HEK293 (cell line): ENCODE results near the gene MMP28.
A peak's percentile ranks its signal among the peaks of the same experiment; 100 is the strongest.

Experiments
- ATF2 ChIP-seq: fragments of 450-650 bp; formaldehyde crosslinking; IDR thresholded peaks from 2 replicates; pipeline ENCODE4 v1.5.1; 2016; ENCODE audit warnings: missing biosample characterization, missing genetic modification characterization, low read depth
- CTCF ChIP-seq: fragments of 450-650 bp; formaldehyde crosslinking; IDR thresholded peaks from 2 replicates; pipeline ENCODE4 v1.5.1; 2016; ENCODE audit warnings: missing biosample characterization, missing genetic modification characterization
- EGR2 ChIP-seq: fragments of 450-650 bp; formaldehyde crosslinking; IDR thresholded peaks from 2 replicates; pipeline ENCODE4 v1.5.1; 2016; ENCODE audit warnings: low read depth, missing biosample characterization, missing genetic modification characterization
- GLI4 ChIP-seq: fragments of 450-650 bp; formaldehyde crosslinking; IDR thresholded peaks from 2 replicates; pipeline ENCODE4 v1.5.1; 2016; ENCODE audit warnings: missing biosample characterization, missing genetic modification characterization
- GLIS1 ChIP-seq: fragments of 450-650 bp; formaldehyde crosslinking; IDR thresholded peaks from 2 replicates; pipeline ENCODE4 v1.5.1; 2016; ENCODE audit warnings: missing biosample characterization, missing genetic modification characterization
- GLIS2 ChIP-seq: fragments of 450-650 bp; formaldehyde crosslinking; IDR thresholded peaks from 2 replicates; pipeline ENCODE4 v1.5.1; 2016; ENCODE audit warnings: missing biosample characterization, missing genetic modification characterization
- HOXA7 ChIP-seq: sonication (generic); formaldehyde crosslinking; IDR thresholded peaks from 2 replicates; pipeline ENCODE4 v1.8.1; 2022; ENCODE audit warnings: missing genetic modification reagents, borderline replicate concordance
- HOXC10 ChIP-seq: sonication (generic); formaldehyde crosslinking; IDR thresholded peaks from 2 replicates; pipeline ENCODE4 v1.8.1; 2023; ENCODE audit warnings: mild to moderate bottlenecking, missing genetic modification reagents
- OSR2 ChIP-seq: fragments of 450-650 bp; formaldehyde crosslinking; IDR thresholded peaks from 2 replicates; pipeline ENCODE4 v1.5.1; 2016; ENCODE audit warnings: missing biosample characterization, missing genetic modification characterization
- PATZ1 ChIP-seq: fragments of 450-650 bp; formaldehyde crosslinking; IDR thresholded peaks from 2 replicates; pipeline ENCODE4 v1.5.1; 2016; ENCODE audit warnings: missing biosample characterization, missing genetic modification characterization
- PRDM1 ChIP-seq: fragments of 450-650 bp; formaldehyde crosslinking; IDR thresholded peaks from 2 replicates; pipeline ENCODE4; 2016; ENCODE audit warnings: missing biosample characterization, missing genetic modification characterization
- TRIM28 ChIP-seq: IDR thresholded peaks from 2 replicates; pipeline ENCODE4 v1.6.1; 2011; ENCODE audit warnings: low read length, control low read depth, borderline replicate concordance
- ZBTB17 ChIP-seq: fragments of 450-650 bp; formaldehyde crosslinking; IDR thresholded peaks from 2 replicates; pipeline ENCODE4 v1.5.1; 2016; ENCODE audit warnings: missing biosample characterization, missing genetic modification characterization
- ZIC2 ChIP-seq: fragments of 450-650 bp; formaldehyde crosslinking; IDR thresholded peaks from 2 replicates; pipeline ENCODE4 v1.5.1; 2016; ENCODE audit warnings: missing biosample characterization, missing genetic modification characterization
- ZNF138 ChIP-seq: fragments of 450-650 bp; formaldehyde crosslinking; IDR thresholded peaks from 2 replicates; pipeline ENCODE4 v1.5.1; 2016; ENCODE audit warnings: missing biosample characterization, missing genetic modification characterization, borderline replicate concordance
- ZNF157 ChIP-seq: fragments of 450-650 bp; formaldehyde crosslinking; IDR thresholded peaks from 2 replicates; pipeline ENCODE4 v1.5.1; 2016; ENCODE audit warnings: missing biosample characterization, missing genetic modification characterization
- ZNF175 ChIP-seq: fragments of 450-650 bp; formaldehyde crosslinking; IDR thresholded peaks from 2 replicates; pipeline ENCODE4 v1.5.1; 2016; ENCODE audit warnings: missing biosample characterization, missing genetic modification characterization
- ZNF2 ChIP-seq: fragments of 450-650 bp; formaldehyde crosslinking; IDR thresholded peaks from 2 replicates; pipeline ENCODE4 v1.5.1; 2016; ENCODE audit warnings: missing biosample characterization, missing genetic modification characterization
- ZNF266 ChIP-seq: fragments of 450-650 bp; formaldehyde crosslinking; IDR thresholded peaks from 2 replicates; pipeline ENCODE4 v1.5.1; 2016; ENCODE audit warnings: missing biosample characterization, missing genetic modification characterization, low read depth
- ZNF311 ChIP-seq: fragments of 450-650 bp; formaldehyde crosslinking; IDR thresholded peaks from 2 replicates; pipeline ENCODE4 v1.5.1; 2017; ENCODE audit warnings: missing biosample characterization, missing genetic modification characterization, borderline replicate concordance
- ZNF335 ChIP-seq: fragments of 450-650 bp; formaldehyde crosslinking; conservative IDR thresholded peaks from 2 replicates; pipeline ENCODE4 v1.5.1; 2016; ENCODE audit warnings: missing biosample characterization, missing genetic modification characterization
- ZNF354C ChIP-seq: fragments of 450-650 bp; formaldehyde crosslinking; IDR thresholded peaks from 2 replicates; pipeline ENCODE4 v1.5.1; 2016; ENCODE audit warnings: missing biosample characterization, missing genetic modification characterization, low read depth, borderline replicate concordance
- ZNF366 ChIP-seq: fragments of 450-650 bp; formaldehyde crosslinking; conservative IDR thresholded peaks from 2 replicates; pipeline ENCODE4 v1.5.1; 2016; ENCODE audit warnings: missing biosample characterization, missing genetic modification characterization
- ZNF37A ChIP-seq: fragments of 450-650 bp; IDR thresholded peaks from 2 replicates; pipeline ENCODE4 v1.5.1; 2018; ENCODE audit warnings: missing biosample characterization, missing genetic modification characterization
- ZNF513 ChIP-seq: fragments of 450-650 bp; IDR thresholded peaks from 2 replicates; pipeline ENCODE4 v1.5.1; 2018; ENCODE audit warnings: missing biosample characterization, missing genetic modification characterization
- ZNF560 ChIP-seq: fragments of 450-650 bp; formaldehyde crosslinking; IDR thresholded peaks from 2 replicates; pipeline ENCODE4 v1.5.1; 2017; ENCODE audit warnings: missing biosample characterization, missing genetic modification characterization, borderline replicate concordance
- ZNF571 ChIP-seq: fragments of 450-650 bp; formaldehyde crosslinking; IDR thresholded peaks from 2 replicates; pipeline ENCODE4 v1.5.0; 2017; ENCODE audit warnings: missing biosample characterization, missing genetic modification characterization
- ZNF600 ChIP-seq: fragments of 450-650 bp; formaldehyde crosslinking; IDR thresholded peaks from 2 replicates; pipeline ENCODE4 v1.5.1; 2016; ENCODE audit warnings: missing biosample characterization, missing genetic modification characterization
- ZNF610 ChIP-seq: fragments of 450-650 bp; formaldehyde crosslinking; IDR thresholded peaks from 2 replicates; pipeline ENCODE4 v1.5.1; 2016; ENCODE audit warnings: missing biosample characterization, missing genetic modification characterization, borderline replicate concordance
- ZNF626 ChIP-seq: fragments of 450-650 bp; sonication (Bioruptor Pico); formaldehyde crosslinking; IDR thresholded peaks from 2 replicates; pipeline ENCODE4 v1.5.1; 2018; ENCODE audit warnings: missing biosample characterization, missing genetic modification characterization, inconsistent platforms
- ZNF654 ChIP-seq: fragments of 450-650 bp; formaldehyde crosslinking; IDR thresholded peaks from 2 replicates; pipeline ENCODE4 v1.5.1; 2016; ENCODE audit warnings: low read depth, missing biosample characterization, missing genetic modification characterization
- ZNF747 ChIP-seq: fragments of 450-650 bp; formaldehyde crosslinking; IDR thresholded peaks from 2 replicates; pipeline ENCODE4 v1.5.1; 2016; ENCODE audit warnings: missing biosample characterization, missing genetic modification characterization
- ZNF843 ChIP-seq: fragments of 450-650 bp; formaldehyde crosslinking; IDR thresholded peaks from 2 replicates; pipeline ENCODE4 v1.5.1; 2016; ENCODE audit warnings: missing biosample characterization, missing genetic modification characterization
- ZSCAN16 ChIP-seq: fragments of 450-650 bp; formaldehyde crosslinking; IDR thresholded peaks from 2 replicates; pipeline ENCODE4 v1.5.1; 2016; ENCODE audit warnings: missing biosample characterization, missing genetic modification characterization
- ZSCAN18 ChIP-seq: fragments of 450-650 bp; formaldehyde crosslinking; IDR thresholded peaks from 2 replicates; pipeline ENCODE4 v1.5.1; 2016; ENCODE audit warnings: missing biosample characterization, missing genetic modification characterization

MMP28 gene

GRCh38 chr17:35747540-35748017 is 47.9 kb downstream of the MMP28 start (continued):
- TF ChIP-seq HOXC10 (CRISPR knock-in tag) (0 out of 2 replicates have a peak, but pooled peaks have one; percentile 44), ZNF654 (tag by site-specific recombination) (peak; percentile 98), GLIS1 (peak; percentile 98), ZBTB17 (tag by site-specific recombination) (peak; percentile 90), ZNF266 (tag by site-specific recombination) (no peak), ZSCAN16 (tag by site-specific recombination) (no peak), OSR2 (no peak), ZIC2 (tag by site-specific recombination) (peak; percentile 97), TRIM28 (no peak), PRDM1 (tag by site-specific recombination) (no peak), ZNF610 (tag by site-specific recombination) (no peak), ZNF335 (tag by site-specific recombination) (no peak), ATF2 (tag by site-specific recombination) (no peak), EGR2 (tag by site-specific recombination) (peak; percentile 95), ZNF311 (no peak), ZSCAN18 (no peak), PATZ1 (tag by site-specific recombination) (0 out of 2 replicates have a peak, but pooled peaks have one; percentile 40), GLI4 (tag by site-specific recombination) (no peak), ZNF138 (no peak), CTCF (peak; percentile 97), ZNF571 (tag by site-specific recombination) (no peak), ZNF2 (tag by site-specific recombination) (0 out of 2 replicates have a peak, but pooled peaks have one; percentile 34), ZNF843 (no peak), HOXA7 (CRISPR knock-in tag) (no peak), ZNF175 (tag by site-specific recombination) (no peak), ZNF354C (tag by site-specific recombination) (no peak), GLIS2 (peak; percentile 52), ZNF560 (tag by site-specific recombination) (no peak), ZNF157 (no peak), ZNF600 (tag by site-specific recombination) (peak; percentile 51; the same call in 1 of the 2 replicates), ZNF366 (tag by site-specific recombination) (no peak), ZNF37A (no peak), ZNF513 (tag by site-specific recombination) (no peak), ZNF747 (tag by site-specific recombination) (no peak), ZNF626 (no peak)
